Measurements from ENCODE around the gene CAND1. TPM values are rescaled to one million over a fixed set of nuclear protein-coding genes. Genes with fewer than 3 reads are reported as not detected.

The CAND1 gene
- total RNA-seq, 1 donor from 2014 or later: 230 TPM

- Mint-ChIP-seq H3K27ac (no peak overlapping the region), H3K27me3 (peaks cover 16% of the 10 kb centered on the region), H3K4me3 (ENCODE audit: low read depth) (no peak overlapping the region), H3K9me3 (ENCODE audit: low read depth) (no peaks in the 10 kb centered on the region), H3K36me3 (ENCODE audit: insufficient read depth) (no peaks in the 10 kb centered on the region), H3K4me1 (ENCODE audit: low read depth) (peaks cover 24% of the 10 kb centered on the region)
- DNase-seq (ENCODE audit: low spot score, unreplicated experiment): no peak
- TF ChIP-seq, protein P1, sequence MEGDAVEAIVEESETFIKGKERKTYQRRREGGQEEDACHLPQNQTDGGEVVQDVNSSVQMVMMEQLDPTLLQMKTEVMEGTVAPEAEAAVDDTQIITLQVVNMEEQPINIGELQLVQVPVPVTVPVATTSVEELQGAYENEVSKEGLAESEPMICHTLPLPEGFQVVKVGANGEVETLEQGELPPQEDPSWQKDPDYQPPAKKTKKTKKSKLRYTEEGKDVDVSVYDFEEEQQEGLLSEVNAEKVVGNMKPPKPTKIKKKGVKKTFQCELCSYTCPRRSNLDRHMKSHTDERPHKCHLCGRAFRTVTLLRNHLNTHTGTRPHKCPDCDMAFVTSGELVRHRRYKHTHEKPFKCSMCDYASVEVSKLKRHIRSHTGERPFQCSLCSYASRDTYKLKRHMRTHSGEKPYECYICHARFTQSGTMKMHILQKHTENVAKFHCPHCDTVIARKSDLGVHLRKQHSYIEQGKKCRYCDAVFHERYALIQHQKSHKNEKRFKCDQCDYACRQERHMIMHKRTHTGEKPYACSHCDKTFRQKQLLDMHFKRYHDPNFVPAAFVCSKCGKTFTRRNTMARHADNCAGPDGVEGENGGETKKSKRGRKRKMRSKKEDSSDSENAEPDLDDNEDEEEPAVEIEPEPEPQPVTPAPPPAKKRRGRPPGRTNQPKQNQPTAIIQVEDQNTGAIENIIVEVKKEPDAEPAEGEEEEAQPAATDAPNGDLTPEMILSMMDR (IDR thresholded peaks at IDR 0.05; ENCODE audit: unreplicated experiment): no peak
Observed at GRCh38 chr12:67354966-67355365, 85.8 kb downstream of the CAND1 start.

DNA sequence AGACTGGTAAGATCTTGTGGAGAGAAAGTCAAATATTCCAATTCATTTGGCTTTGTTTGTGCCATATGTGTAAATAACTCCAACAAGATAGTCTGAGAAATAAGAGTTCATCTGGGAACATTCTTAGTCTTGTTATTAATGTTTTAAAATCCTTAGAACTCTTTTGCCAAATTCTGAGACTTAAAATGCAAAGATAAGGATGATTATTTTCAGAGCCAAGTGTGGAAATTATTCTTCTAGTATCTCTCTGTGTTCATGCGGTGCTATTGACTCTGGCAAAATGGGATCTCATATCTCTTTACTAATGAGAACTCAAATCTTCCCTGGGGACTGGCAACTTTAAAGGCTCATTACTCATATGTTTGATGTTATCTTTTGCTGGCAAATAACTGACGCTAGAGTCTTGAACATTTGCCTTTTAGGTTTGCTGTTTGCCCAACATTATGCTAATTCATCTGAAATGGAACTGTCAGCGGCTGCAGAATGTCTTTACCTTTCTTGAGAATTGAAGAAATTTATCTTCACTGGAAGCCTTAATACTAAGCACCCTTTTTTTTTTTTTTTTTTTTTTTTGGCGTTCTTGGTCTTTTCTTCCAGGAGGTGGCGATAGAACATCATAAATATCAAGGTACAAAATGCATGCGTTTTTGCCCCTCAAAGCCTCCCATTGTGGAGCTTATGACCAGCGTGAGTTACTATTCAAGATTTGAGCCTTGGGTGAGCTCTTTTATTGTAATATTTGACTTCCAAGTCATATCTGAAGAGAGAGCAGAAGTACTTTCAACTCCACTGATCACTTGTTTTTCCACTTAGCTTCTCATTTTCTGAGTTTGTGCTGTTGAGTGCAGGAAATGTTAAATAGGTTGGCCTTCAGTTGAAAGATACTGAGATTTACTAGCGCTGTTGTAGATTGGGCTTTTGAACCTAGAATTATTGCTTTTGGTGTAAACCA, 86.5 kb downstream of the CAND1 start:
- H3K36me3 Mint-ChIP-seq (ENCODE audit: insufficient read depth): no peaks in the 10 kb centered on the region

GRCh38 chr12:67356380-67356774, 87.2 kb downstream of the CAND1 start:
- Mint-ChIP-seq H3K9me3 (ENCODE audit: low read depth) (no peaks in the 10 kb centered on the region), H3K27me3 (peaks cover 16% of the 10 kb centered on the region), H3K4me1 (ENCODE audit: low read depth) (peaks cover 24% of the 10 kb centered on the region), H3K27ac (no peak overlapping the region), H3K4me3 (ENCODE audit: low read depth) (no peak overlapping the region), H3K36me3 (ENCODE audit: insufficient read depth) (no peaks in the 10 kb centered on the region)
- no peak for DNase-seq (ENCODE audit: low spot score, unreplicated experiment)
- TF ChIP-seq, protein P1 (IDR thresholded peaks at IDR 0.05; ENCODE audit: unreplicated experiment): no peak

More for the DNA sequence above, 86.5 kb downstream of the CAND1 start:
- no peak for DNase-seq (ENCODE audit: low spot score, unreplicated experiment)
- Mint-ChIP-seq H3K4me3 (ENCODE audit: low read depth) (no peak overlapping the region), H3K9me3 (ENCODE audit: low read depth) (no peaks in the 10 kb centered on the region), H3K4me1 (ENCODE audit: low read depth) (peaks cover 24% of the 10 kb centered on the region), H3K27me3 (peaks cover 16% of the 10 kb centered on the region), H3K27ac (no peak overlapping the region)
- TF ChIP-seq, protein P1 (IDR thresholded peaks at IDR 0.05; ENCODE audit: unreplicated experiment): peak; percentile 75

GRCh38 chr12:67357376-67358125, 88.4 kb downstream of the CAND1 start:
- Mint-ChIP-seq H3K27ac (no peak overlapping the region), H3K4me3 (ENCODE audit: low read depth) (no peak overlapping the region), H3K4me1 (ENCODE audit: low read depth) (peaks cover 24% of the 10 kb centered on the region), H3K27me3 (peaks cover 16% of the 10 kb centered on the region), H3K36me3 (ENCODE audit: insufficient read depth) (no peaks in the 10 kb centered on the region), H3K9me3 (ENCODE audit: low read depth) (no peaks in the 10 kb centered on the region)
- TF ChIP-seq, protein P1 (IDR thresholded peaks at IDR 0.05; ENCODE audit: unreplicated experiment): no peak
- no peak for DNase-seq (ENCODE audit: low spot score, unreplicated experiment)

DNA sequence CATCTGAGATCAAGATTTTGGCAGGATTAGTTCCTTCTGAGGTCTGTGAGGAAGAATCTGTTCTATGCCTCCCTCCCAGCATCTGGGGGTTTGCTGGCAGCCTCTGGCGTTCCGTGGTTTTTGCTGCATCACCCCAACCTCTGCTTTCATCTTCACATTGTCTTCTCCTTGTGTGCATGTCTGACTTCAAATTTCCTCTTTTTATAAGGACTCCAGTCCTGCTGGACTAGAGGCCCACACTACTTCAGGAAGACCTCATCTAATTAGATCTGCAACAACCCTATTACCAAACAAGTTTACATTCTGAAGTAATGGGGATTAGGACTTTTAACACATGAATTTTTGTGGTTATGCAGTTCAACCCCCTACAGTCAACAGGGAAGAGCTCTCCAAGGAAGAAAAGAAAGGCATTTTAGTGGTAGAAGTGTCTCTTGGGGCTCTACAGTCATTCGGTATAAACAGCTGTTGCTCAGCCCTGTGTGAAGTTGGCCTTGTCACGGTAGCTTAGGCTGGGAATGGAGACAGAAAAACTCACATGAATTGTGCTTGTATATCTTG, 89.7 kb downstream of the CAND1 start:
- TF ChIP-seq, protein P1 (IDR thresholded peaks at IDR 0.05; ENCODE audit: unreplicated experiment): no peak
- Mint-ChIP-seq H3K36me3 (ENCODE audit: insufficient read depth) (no peaks in the 10 kb centered on the region), H3K4me3 (ENCODE audit: low read depth) (no peak overlapping the region), H3K27me3 (peaks cover 11% of the 10 kb centered on the region), H3K9me3 (ENCODE audit: low read depth) (no peaks in the 10 kb centered on the region), H3K27ac (no peak overlapping the region), H3K4me1 (ENCODE audit: low read depth) (peaks cover 21% of the 10 kb centered on the region)
- DNase-seq (ENCODE audit: low spot score, unreplicated experiment): no peak
